Measurements from ENCODE around the gene FGGY.
"Not testable (repeated sequence)": the region's sequence is repeated elsewhere in the genome, so short reads cannot be mapped to it uniquely, and the experiment has no call there.

Gene FGGY

GRCh38 chr1:59296358-59297256 lies at the start of gene FGGY:
Gene FGGY, plus strand, starts transcription at chr1:59297094. Its CDS starts 24,456 bp downstream, at chr1:59321550.
- peak; percentile 93 for DNase-seq (ENCODE audit: extremely low read depth, low read depth)
- TF ChIP-seq CTCF (IDR thresholded peaks at IDR 0.05; ENCODE audit: low read depth, low read length, missing control alignments), result no peak

GRCh38 chr1:59248758-59249157 lies 48.1 kb upstream of the FGGY start:
- DNase-seq (ENCODE audit: extremely low read depth, low read depth), result no peak
- no peak for TF ChIP-seq CTCF (IDR thresholded peaks at IDR 0.05; ENCODE audit: low read depth, low read length, missing control alignments)
- H3K4me3 ChIP-seq (replicated peaks; ENCODE audit: low read depth, low read length), result no peak overlapping the region

More at GRCh38 chr1:59296358-59297256, at the start of gene FGGY:
- H3K4me3 ChIP-seq (replicated peaks; ENCODE audit: low read depth, low read length), result peak within 1 kb of the TSS; percentile 66

- TF ChIP-seq CTCF (IDR thresholded peaks at IDR 0.05; ENCODE audit: low read depth, low read length, missing control alignments), result no peak
- no peak for DNase-seq (ENCODE audit: extremely low read depth, low read depth)
- no peak overlapping the region for H3K4me3 ChIP-seq (replicated peaks; ENCODE audit: low read depth, low read length)
Measured at GRCh38 chr1:59249396-59250137, 47.3 kb upstream of the FGGY start.

- H3K4me3 ChIP-seq (replicated peaks; ENCODE audit: low read depth, low read length); DNase-seq (ENCODE audit: extremely low read depth, low read depth): not testable (repeated sequence)
Measured at GRCh38 chr1:59251061-59251460, 45.8 kb upstream of the FGGY start.

- H3K4me3 ChIP-seq (replicated peaks; ENCODE audit: low read depth, low read length); DNase-seq (ENCODE audit: extremely low read depth, low read depth): not testable (repeated sequence)
Measured at GRCh38 chr1:59256429-59256828, 40.5 kb upstream of the FGGY start.

- no peak for TF ChIP-seq CTCF (IDR thresholded peaks at IDR 0.05; ENCODE audit: low read depth, low read length, missing control alignments)
- DNase-seq (ENCODE audit: extremely low read depth, low read depth), result no peak
- no peak overlapping the region for H3K4me3 ChIP-seq (replicated peaks; ENCODE audit: low read depth, low read length)
Measured at GRCh38 chr1:59258412-59259032, 38.4 kb upstream of the FGGY start.

GRCh38 chr1:59261537-59261936 lies 35.4 kb upstream of the FGGY start:
- TF ChIP-seq CTCF (IDR thresholded peaks at IDR 0.05; ENCODE audit: low read depth, low read length, missing control alignments), result no peak
- no peak overlapping the region for H3K4me3 ChIP-seq (replicated peaks; ENCODE audit: low read depth, low read length)
- no peak for DNase-seq (ENCODE audit: extremely low read depth, low read depth)
